Smooth muscle cell (in vitro differentiated cells): Measurements from ENCODE around the gene NDUFA7. TPM values are rescaled to one million over a fixed set of nuclear protein-coding genes. Genes with fewer than 3 reads are reported as not detected.

ENCODE experiments used
- DNase-seq: peaks from one replicate; lab custom pipeline; 2025; ENCODE audit not compliant: unreplicated experiment; lab: John Stamatoyannopoulos, UW
- H2AFZ ChIP-seq: fragments of 200-600 bp; sonication (generic); 2 replicates; pipeline ENCODE4 v1.6.0; 2016; ENCODE audit warnings: antibody characterized with exemption, low read depth, mild to moderate bottlenecking
- H3F3A ChIP-seq: fragments of 200-600 bp; sonication (generic); 2 replicates; pipeline ENCODE4 v1.6.0; 2017; ENCODE audit warnings: antibody characterized with exemption, low read depth
- H3K27ac ChIP-seq: fragments of 200-600 bp; sonication (generic); 2 replicates; pipeline ENCODE4 v1.5.1; 2016; ENCODE audit warnings: low read depth, mild to moderate bottlenecking
- H3K27me3 ChIP-seq: fragments of 200-600 bp; sonication (generic); 2 replicates; pipeline ENCODE4 v1.6.1; 2016; ENCODE audit warnings: low read depth, mild to moderate bottlenecking
- H3K36me3 ChIP-seq: fragments of 200-600 bp; sonication (generic); 2 replicates; pipeline ENCODE4 v1.5.1; 2016; ENCODE audit warnings: low read depth
- H3K4me1 ChIP-seq: fragments of 200-600 bp; sonication (generic); 2 replicates; pipeline ENCODE4 v1.5.1; 2016; ENCODE audit warnings: low read depth
- H3K4me2 ChIP-seq: fragments of 200-600 bp; sonication (generic); 2 replicates; pipeline ENCODE4 v1.6.0; 2016; ENCODE audit warnings: mild to moderate bottlenecking
- H3K4me3 ChIP-seq: fragments of 200-600 bp; sonication (generic); 2 replicates; pipeline ENCODE4 v1.5.1; 2016; ENCODE audit warnings: mild to moderate bottlenecking
- H3K79me2 ChIP-seq: fragments of 200-600 bp; sonication (generic); 2 replicates; pipeline ENCODE4 v1.6.0; 2016; ENCODE audit warnings: low read depth, mild to moderate bottlenecking
- H3K9ac ChIP-seq: fragments of 200-600 bp; sonication (generic); 2 replicates; pipeline ENCODE4 v1.6.0; 2016; ENCODE audit warnings: low read depth
- H3K9me3 ChIP-seq: fragments of 200-600 bp; sonication (generic); replicated peaks from 2 replicates; pipeline ENCODE4 v1.5.1; 2016; ENCODE audit warnings: low read depth
- H4K20me1 ChIP-seq: fragments of 200-600 bp; sonication (generic); 2 replicates; pipeline ENCODE4 v1.6.0; 2016; ENCODE audit warnings: low read depth
- CTCF ChIP-seq: fragments of 200-600 bp; sonication (generic); IDR thresholded peaks from 2 replicates; pipeline ENCODE4 v1.5.1; 2017; ENCODE audit warnings: borderline replicate concordance, mild to moderate bottlenecking, antibody characterized with exemption; ENCODE audit not compliant: insufficient read depth, poor library complexity, severe bottlenecking
- WGBS: methylation state at CpG from one replicate; pipeline ENCODE4 v1.1.7; 2016; ENCODE audit warnings: low lambda C conversion rate; 5-methylcytosine and 5-hydroxymethylcytosine counted together
- polyA plus RNA-seq: library from polyadenylated mRNA; unstranded; fragments of >200 nt; fragmentation: Nextera tagmentation; extraction: Ambion mirVana; gene quantifications from 2 replicates; pipeline ENCODE4 v1.2.1, GENCODE V29; 2016
- total RNA-seq: library from RNA; depleted of rRNA; stranded (reverse); fragments of >200 nt; gene quantifications from 2 replicates; pipeline ENCODE4 v1.2.3, GENCODE V29; 2014

The NDUFA7 gene
- total and polyA plus RNA-seq, 2 experiments from 2014 or later = 17.3 to 80.4 TPM

- WGBS = 11% methylated on average over 40 of the region's 48 CpGs
- Histone ChIP-seq H3K9me3 (no peaks in the 10 kb centered on the region), H3K9ac (no peak overlapping the region), H3F3A (no peaks in the 10 kb centered on the region), H3K79me2 (no peaks in the 10 kb centered on the region), H3K27ac (no peak overlapping the region), H4K20me1 (no peaks in the 10 kb centered on the region), H3K4me3 (no peak overlapping the region), H3K36me3 (no peaks in the 10 kb centered on the region), H3K4me1 (no peaks in the 10 kb centered on the region), H2AFZ (no peak overlapping the region), H3K4me2 (no peak overlapping the region), H3K27me3 (peaks cover 39% of the 10 kb centered on the region)
- DNase-seq = no peak
- TF ChIP-seq CTCF = no peak
Observed at GRCh38 chr19:8333767-8334457, 12.7 kb upstream of the NDUFA7 start.

DNA sequence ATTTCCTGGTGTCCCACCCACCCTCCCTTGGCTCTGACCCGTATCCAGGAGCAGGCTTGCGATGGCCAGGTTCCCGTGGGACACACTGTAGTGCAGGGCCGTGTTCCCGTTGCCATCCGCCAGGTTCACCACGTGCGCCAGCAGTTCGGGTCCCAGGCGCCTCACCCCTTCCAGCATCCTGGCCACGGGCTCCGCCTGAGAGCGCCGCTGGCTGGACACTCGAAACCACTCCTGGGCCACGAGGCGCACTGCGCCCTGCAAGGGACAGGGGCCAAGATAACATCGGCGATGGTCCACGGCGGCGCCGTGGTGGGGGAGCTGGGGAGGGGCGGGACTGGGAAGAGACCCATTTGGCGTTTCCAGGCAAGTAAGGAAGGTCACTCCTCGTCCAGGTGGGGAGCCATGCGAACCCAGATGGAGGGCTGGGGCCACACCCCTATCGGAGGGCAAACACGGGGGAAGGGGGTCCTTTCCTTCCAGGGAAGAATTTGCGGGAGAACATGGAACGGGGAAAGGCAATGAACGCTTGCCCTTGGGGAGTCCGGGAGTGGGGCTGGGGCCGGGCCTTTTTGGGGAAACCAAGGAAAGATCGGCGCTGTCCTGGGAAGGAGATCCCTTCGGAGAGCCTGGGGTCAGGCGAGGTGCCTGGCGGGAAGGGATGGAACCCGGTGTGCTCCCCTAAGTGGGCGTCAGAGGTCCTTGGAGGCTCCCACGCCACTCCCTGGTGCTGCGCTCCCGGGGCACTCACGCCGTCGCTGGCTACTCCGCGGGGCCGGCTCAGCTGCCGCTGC, 12.0 kb upstream of the NDUFA7 start:
- Histone ChIP-seq H3K79me2 (no peaks in the 10 kb centered on the region), H3K4me1 (no peaks in the 10 kb centered on the region), H3K4me3 (no peak overlapping the region), H3K9ac (no peak overlapping the region), H3F3A (no peaks in the 10 kb centered on the region), H3K9me3 (no peaks in the 10 kb centered on the region), H2AFZ (no peak overlapping the region), H4K20me1 (no peaks in the 10 kb centered on the region), H3K4me2 (no peak overlapping the region), H3K27me3 (peaks cover 39% of the 10 kb centered on the region), H3K36me3 (no peaks in the 10 kb centered on the region), H3K27ac (no peak overlapping the region)
- 21% methylated on average over 50 of the region's 52 CpGs for WGBS
- DNase-seq = no peak
- TF ChIP-seq CTCF = no peak

GRCh38 chr19:8331263-8331845, 10.2 kb upstream of the NDUFA7 start:
- Histone ChIP-seq H3K4me3 (no peak overlapping the region), H3K36me3 (no peaks in the 10 kb centered on the region), H3K27me3 (peaks cover 37% of the 10 kb centered on the region), H3K79me2 (no peaks in the 10 kb centered on the region), H3K9me3 (no peaks in the 10 kb centered on the region), H3K27ac (no peak overlapping the region), H2AFZ (no peak overlapping the region), H3K4me2 (no peak overlapping the region), H3K9ac (no peak overlapping the region), H4K20me1 (no peaks in the 10 kb centered on the region), H3K4me1 (no peaks in the 10 kb centered on the region), H3F3A (no peaks in the 10 kb centered on the region)
- WGBS = 74% methylated on average over 8 of the region's 8 CpGs
- TF ChIP-seq CTCF = no peak
- no peak for DNase-seq
